ENCODE results near the gene XAGE3. TPM values are rescaled to one million over a fixed set of nuclear protein-coding genes. Genes with fewer than 3 reads are reported as not detected.
"Not testable (repeated sequence)": the region's sequence is repeated elsewhere in the genome, so short reads cannot be mapped to it uniquely, and the experiment has no call there.

Gene XAGE3
- polyA plus RNA-seq, 2 donors = not detected

DNA sequence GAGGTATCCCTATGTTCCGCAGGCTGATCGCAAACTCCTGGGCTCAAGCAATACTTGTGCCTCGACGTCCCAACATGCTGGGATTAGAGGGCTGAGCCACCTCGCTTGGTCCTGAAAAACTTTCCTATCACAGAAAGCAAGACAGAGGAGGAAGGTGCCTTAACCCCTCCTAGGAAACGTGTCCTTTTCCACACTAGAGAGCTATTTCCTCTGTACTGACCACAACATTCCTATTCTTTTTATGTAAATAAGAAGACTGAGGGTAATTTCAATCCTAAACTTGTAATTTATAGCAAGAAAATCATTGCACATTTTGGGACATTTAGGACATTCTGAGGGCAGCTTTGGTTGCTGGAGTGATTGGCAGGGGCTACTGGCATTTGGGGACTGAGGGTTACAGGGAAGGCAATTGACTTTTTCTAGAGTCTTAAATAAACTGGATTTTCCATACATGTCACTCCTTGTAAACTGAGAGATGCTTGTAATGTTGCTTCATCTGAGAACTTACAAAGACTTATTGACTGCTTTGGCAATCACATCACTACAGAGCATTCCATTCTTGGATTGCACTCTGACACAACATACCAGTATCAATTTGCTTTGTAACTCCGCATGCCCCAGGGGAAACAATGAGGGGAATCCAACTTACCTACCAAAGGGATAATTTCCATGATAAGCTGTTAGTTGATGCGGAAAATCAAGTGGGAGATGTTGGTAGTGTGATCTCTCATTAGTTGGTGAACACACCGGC, 15.6 kb downstream of the XAGE3 start:
- no peaks in the 10 kb centered on the region for H3K4me1 ChIP-seq (ENCODE audit: control insufficient read depth in 2 of 2, insufficient read depth in 2 of 2, low read length in 1 of 2)
- H3K27me3 ChIP-seq (ENCODE audit: control insufficient read depth in 1 of 2, insufficient read depth in 2 of 2, low read length in 2 of 2) = peaks cover 0 to 14% of the 10 kb centered on the region in 2 donors
- WGBS, 2 donors = 76 to 82% methylated on average over 9 of the region's 9 CpGs
- H3K27ac ChIP-seq (ENCODE audit: low read depth in 2 of 2, low read length in 1 of 2) = no peak overlapping the region
- H3K4me3 ChIP-seq (ENCODE audit: low read depth in 1 of 2, low read length in 2 of 2) = no peak overlapping the region
- no peaks in the 10 kb centered on the region for H3K36me3 ChIP-seq (ENCODE audit: control insufficient read depth in 2 of 2, insufficient read depth in 2 of 2, low read length in 1 of 2)
- H3K9me3 ChIP-seq (ENCODE audit: control insufficient read depth in 2 of 2, insufficient read depth in 1 of 2, low read depth in 1 of 2, low read length in 1 of 2) = peaks cover 0 to 5% of the 10 kb centered on the region in 2 donors

DNA sequence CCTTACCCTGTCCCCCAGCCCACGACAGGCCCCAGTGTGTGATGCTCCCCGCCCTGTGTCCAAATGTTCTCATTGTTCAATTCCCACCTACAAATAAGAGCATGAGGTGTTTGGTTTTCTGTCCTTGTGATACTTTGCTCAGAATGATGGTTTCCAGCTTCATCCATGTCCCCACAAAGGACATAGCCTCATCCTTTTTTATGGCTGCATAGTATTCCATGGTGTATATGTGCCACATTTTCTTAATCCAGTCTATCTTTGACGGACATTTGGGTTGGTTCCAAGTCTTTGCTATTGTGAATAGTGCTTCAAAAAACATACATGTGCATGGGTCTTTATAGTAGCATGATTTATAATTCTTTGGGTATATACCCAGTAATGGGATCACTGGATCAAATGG, 24.3 kb downstream of the XAGE3 start:
- WGBS, 2 donors = 81 to 83% methylated on average over 3 of the region's 3 CpGs

DNA sequence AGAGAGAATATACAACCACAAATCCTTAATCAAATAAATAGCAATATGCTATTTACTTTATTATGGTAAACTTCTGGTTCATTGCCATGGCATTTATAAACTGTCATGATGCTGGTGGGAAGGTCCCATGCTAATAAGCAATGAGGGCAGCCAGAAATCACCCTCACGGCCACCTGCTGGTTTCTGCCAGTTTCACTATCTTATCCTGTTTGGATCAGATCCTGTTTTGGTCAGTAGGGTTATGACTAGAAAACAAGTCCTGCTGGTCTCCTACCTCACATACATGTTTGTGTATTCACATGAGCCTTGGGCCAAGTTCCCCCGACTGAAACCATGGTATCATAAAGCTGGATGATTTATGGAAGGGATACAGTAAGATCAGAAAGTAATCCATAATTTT, 28.7 kb downstream of the XAGE3 start:
- no peaks in the 10 kb centered on the region for H3K36me3 ChIP-seq (ENCODE audit: control insufficient read depth in 2 of 2, insufficient read depth in 2 of 2, low read length in 1 of 2)
- H3K27me3 ChIP-seq (ENCODE audit: control insufficient read depth in 1 of 2, insufficient read depth in 2 of 2, low read length in 2 of 2) = no peaks in the 10 kb centered on the region
- no peak overlapping the region for H3K27ac ChIP-seq (ENCODE audit: low read depth in 2 of 2, low read length in 1 of 2)
- no peak overlapping the region for H3K4me3 ChIP-seq (ENCODE audit: low read depth in 1 of 2, low read length in 2 of 2)
- H3K4me1 ChIP-seq (ENCODE audit: control insufficient read depth in 2 of 2, insufficient read depth in 2 of 2, low read length in 1 of 2) = no peaks in the 10 kb centered on the region
- H3K9me3 ChIP-seq (ENCODE audit: control insufficient read depth in 2 of 2, insufficient read depth in 1 of 2, low read depth in 1 of 2, low read length in 1 of 2) = no peaks in the 10 kb centered on the region
- 39 to 40% methylated on average over 2 of the region's 2 CpGs for WGBS, 2 donors

More for the DNA sequence above, 24.3 kb downstream of the XAGE3 start:
- not testable (repeated sequence) for H3K36me3 ChIP-seq (ENCODE audit: control insufficient read depth in 2 of 2, insufficient read depth in 2 of 2, low read length in 1 of 2); H3K4me3 ChIP-seq (ENCODE audit: low read depth in 1 of 2, low read length in 2 of 2); H3K4me1 ChIP-seq (ENCODE audit: control insufficient read depth in 2 of 2, insufficient read depth in 2 of 2, low read length in 1 of 2); H3K9me3 ChIP-seq (ENCODE audit: control insufficient read depth in 2 of 2, insufficient read depth in 1 of 2, low read depth in 1 of 2, low read length in 1 of 2); H3K27me3 ChIP-seq (ENCODE audit: control insufficient read depth in 1 of 2, insufficient read depth in 2 of 2, low read length in 2 of 2); H3K27ac ChIP-seq (ENCODE audit: low read depth in 2 of 2, low read length in 1 of 2)

DNA sequence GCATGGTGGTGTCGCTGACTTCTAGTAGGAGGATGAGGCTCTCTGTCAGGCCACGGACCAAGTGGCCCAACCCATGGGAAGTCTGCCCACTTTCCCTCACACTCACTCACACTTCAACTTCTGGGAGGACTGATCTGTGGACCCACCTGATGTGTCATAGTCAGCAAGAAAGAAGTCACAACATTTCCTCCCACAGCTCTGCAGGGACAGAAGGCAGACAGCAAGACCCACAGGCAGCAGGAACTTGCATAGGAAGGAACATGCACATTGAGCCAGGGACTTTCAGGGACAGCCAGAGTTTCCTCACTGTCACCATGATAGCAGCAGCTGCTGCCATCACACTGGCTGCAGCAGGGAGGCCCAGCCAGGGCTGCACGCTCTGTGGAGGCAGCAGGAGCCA, 37.3 kb downstream of the XAGE3 start:
- 46 to 59% methylated on average over 3 of the region's 3 CpGs for WGBS, 2 donors
- no peaks in the 10 kb centered on the region for H3K9me3 ChIP-seq (ENCODE audit: control insufficient read depth in 2 of 2, insufficient read depth in 1 of 2, low read depth in 1 of 2, low read length in 1 of 2)
- H3K27me3 ChIP-seq (ENCODE audit: control insufficient read depth in 1 of 2, insufficient read depth in 2 of 2, low read length in 2 of 2) = no peaks in the 10 kb centered on the region
- H3K4me3 ChIP-seq (ENCODE audit: low read depth in 1 of 2, low read length in 2 of 2) = no peak overlapping the region
- no peak overlapping the region for H3K27ac ChIP-seq (ENCODE audit: low read depth in 2 of 2, low read length in 1 of 2)
- H3K36me3 ChIP-seq (ENCODE audit: control insufficient read depth in 2 of 2, insufficient read depth in 2 of 2, low read length in 1 of 2) = no peaks in the 10 kb centered on the region
- no peaks in the 10 kb centered on the region for H3K4me1 ChIP-seq (ENCODE audit: control insufficient read depth in 2 of 2, insufficient read depth in 2 of 2, low read length in 1 of 2)

DNA sequence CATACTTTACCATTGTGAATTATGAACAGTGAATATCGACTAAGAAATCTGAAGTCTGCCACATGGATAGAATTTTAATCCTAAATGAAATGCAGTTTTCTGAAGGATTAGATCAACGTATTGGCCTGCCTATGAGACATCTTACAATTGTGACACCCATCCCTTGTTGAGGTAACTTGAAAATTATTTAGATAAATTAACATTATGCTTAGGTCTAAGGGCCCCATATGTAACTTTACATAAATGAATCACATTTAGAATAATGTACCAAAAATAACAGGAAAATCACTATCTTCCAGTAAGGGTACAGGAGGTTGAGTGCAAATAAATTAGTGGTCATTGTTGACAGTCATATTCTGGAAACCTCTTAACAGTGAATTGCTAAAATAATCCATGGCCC, 43.3 kb downstream of the XAGE3 start:
- Histone ChIP-seq H3K36me3 (ENCODE audit: control insufficient read depth in 2 of 2, insufficient read depth in 2 of 2, low read length in 1 of 2) (no peaks in the 10 kb centered on the region), H3K27me3 (ENCODE audit: control insufficient read depth in 1 of 2, insufficient read depth in 2 of 2, low read length in 2 of 2) (no peaks in the 10 kb centered on the region), H3K4me1 (ENCODE audit: control insufficient read depth in 2 of 2, insufficient read depth in 2 of 2, low read length in 1 of 2) (no peaks in the 10 kb centered on the region), H3K27ac (ENCODE audit: low read depth in 2 of 2, low read length in 1 of 2) (no peak overlapping the region), H3K4me3 (ENCODE audit: low read depth in 1 of 2, low read length in 2 of 2) (no peak overlapping the region), H3K9me3 (ENCODE audit: control insufficient read depth in 2 of 2, insufficient read depth in 1 of 2, low read depth in 1 of 2, low read length in 1 of 2) (no peaks in the 10 kb centered on the region)
- WGBS, 2 donors = 48 to 59% methylated on average over 2 of the region's 2 CpGs

DNA sequence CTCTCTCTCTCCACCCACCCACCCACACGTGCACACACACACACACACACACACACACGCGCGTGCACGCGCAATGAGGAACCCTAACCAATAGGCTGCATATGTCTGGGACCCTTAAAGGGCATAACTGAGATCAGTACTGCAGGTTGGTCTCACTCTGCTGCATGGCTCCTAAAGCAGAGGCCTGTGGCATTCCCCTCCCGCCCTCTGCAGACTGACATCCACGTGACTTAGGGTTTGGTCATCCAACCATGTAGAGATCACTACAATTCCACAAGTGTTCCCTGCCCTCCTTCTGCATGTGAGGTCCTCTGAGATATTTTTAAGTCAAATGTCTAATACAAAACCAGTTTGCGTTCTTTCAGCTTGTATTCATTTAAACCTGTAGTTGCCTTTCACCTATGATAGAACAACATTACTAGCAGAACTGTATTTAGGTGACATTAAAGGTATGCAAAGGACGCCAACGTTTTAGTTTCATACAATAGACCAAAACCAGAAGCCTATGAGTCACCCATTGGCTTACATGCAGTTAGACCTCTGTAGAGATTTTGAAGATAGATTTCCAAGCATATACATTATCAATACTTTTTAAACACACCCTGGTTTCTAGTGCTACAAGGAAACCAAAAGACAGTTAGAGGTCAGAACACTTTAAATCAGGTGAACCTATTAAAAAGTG, 46.7 kb downstream of the XAGE3 start:
- Histone ChIP-seq H3K9me3 (ENCODE audit: control insufficient read depth in 2 of 2, insufficient read depth in 1 of 2, low read depth in 1 of 2, low read length in 1 of 2) (no peaks in the 10 kb centered on the region), H3K4me3 (ENCODE audit: low read depth in 1 of 2, low read length in 2 of 2) (no peak overlapping the region), H3K4me1 (ENCODE audit: control insufficient read depth in 2 of 2, insufficient read depth in 2 of 2, low read length in 1 of 2) (no peaks in the 10 kb centered on the region), H3K27me3 (ENCODE audit: control insufficient read depth in 1 of 2, insufficient read depth in 2 of 2, low read length in 2 of 2) (no peaks in the 10 kb centered on the region), H3K27ac (ENCODE audit: low read depth in 2 of 2, low read length in 1 of 2) (no peak overlapping the region), H3K36me3 (ENCODE audit: control insufficient read depth in 2 of 2, insufficient read depth in 2 of 2, low read length in 1 of 2) (no peaks in the 10 kb centered on the region)
- 74 to 81% methylated on average over 11 of the region's 11 CpGs for WGBS, 2 donors

DNA sequence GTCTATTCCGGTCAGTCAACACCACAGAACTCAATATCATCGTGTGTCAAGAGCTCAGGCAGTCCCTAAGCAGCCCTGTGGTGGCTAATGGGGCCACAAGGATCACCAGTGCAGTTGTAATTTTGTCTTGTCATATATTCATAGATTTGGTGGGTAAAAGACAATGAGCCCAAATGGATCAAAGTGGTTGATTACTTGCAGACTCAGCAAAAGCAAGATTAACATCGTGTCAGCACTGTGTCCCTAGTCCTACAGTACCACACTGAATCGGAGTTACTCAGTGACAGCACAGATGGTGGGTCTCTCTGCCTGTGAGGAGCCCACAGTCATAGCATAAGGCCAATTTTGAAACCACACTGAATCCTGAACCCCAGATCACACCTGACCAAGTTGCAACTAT, 48.1 kb downstream of the XAGE3 start:
- Histone ChIP-seq H3K36me3 (ENCODE audit: control insufficient read depth in 2 of 2, insufficient read depth in 2 of 2, low read length in 1 of 2) (no peaks in the 10 kb centered on the region), H3K4me3 (ENCODE audit: low read depth in 1 of 2, low read length in 2 of 2) (no peak overlapping the region), H3K9me3 (ENCODE audit: control insufficient read depth in 2 of 2, insufficient read depth in 1 of 2, low read depth in 1 of 2, low read length in 1 of 2) (no peaks in the 10 kb centered on the region), H3K27ac (ENCODE audit: low read depth in 2 of 2, low read length in 1 of 2) (no peak overlapping the region), H3K4me1 (ENCODE audit: control insufficient read depth in 2 of 2, insufficient read depth in 2 of 2, low read length in 1 of 2) (no peaks in the 10 kb centered on the region), H3K27me3 (ENCODE audit: control insufficient read depth in 1 of 2, insufficient read depth in 2 of 2, low read length in 2 of 2) (no peaks in the 10 kb centered on the region)
- 71 to 86% methylated on average over 4 of the region's 4 CpGs for WGBS, 2 donors

Other genes with a start within 250 kb of the XAGE3 start
- not detected for gene SSX7, start 213.2 kb downstream of the XAGE3 start, polyA plus RNA-seq
- not detected for gene SSX2, start 160.9 kb downstream of the XAGE3 start, polyA plus RNA-seq
- gene SSX2B, start 116.8 kb downstream of the XAGE3 start, polyA plus RNA-seq = not detected
- gene SPANXN5, start 70.7 kb downstream of the XAGE3 start, polyA plus RNA-seq = not detected
- not detected for gene XAGE5, start 56.8 kb downstream of the XAGE3 start, polyA plus RNA-seq
- gene FAM156B, start 29.2 kb upstream of the XAGE3 start, polyA plus RNA-seq = 10 to 100 TPM; 14.3 to 31.3 TPM
- 10 to 100 TPM in 1 of 2 donors, 1 to 10 TPM in 1; 9.0 to 11.6 TPM for gene FAM156A, start 90.4 kb upstream of the XAGE3 start, polyA plus RNA-seq
- gene GPR173, start 180.7 kb upstream of the XAGE3 start, polyA plus RNA-seq = under 1 TPM; 0.18 to 0.22 TPM
- gene TSPYL2, start 214.3 kb upstream of the XAGE3 start, polyA plus RNA-seq = 10 to 100 TPM; 20.0 to 29.3 TPM
- 1 to 10 TPM; 2.4 to 9.9 TPM for gene KANTR, start 226.1 kb upstream of the XAGE3 start, polyA plus RNA-seq

Data from esophagus (tissue), 2 donors.